Measurements from ENCODE around the gene BHLHE23. TPM values are rescaled to one million over a fixed set of nuclear protein-coding genes. Genes with fewer than 3 reads are reported as not detected.

Gene BHLHE23
- polyA plus RNA-seq, 1 of the 3 experiments (the other 2 are of a cell fraction) = not detected

GRCh38 chr20:63048516-63049190 lies 41.9 kb upstream of the BHLHE23 start:
- 42% methylated on average over 7 of the region's 12 CpGs for WGBS (ENCODE audit: low lambda C conversion rate)
- Histone ChIP-seq H3K9ac (no peak overlapping the region), H4K20me1 (ENCODE audit: insufficient read depth) (no peaks in the 10 kb centered on the region), H3K4me1 (ENCODE audit: control insufficient read depth in 1 of 2, insufficient read depth in 2 of 2, low read depth in 1 of 2, low read length in 1 of 2) (peaks cover 0 to 3% of the 10 kb centered on the region in 2 experiments; a peak in 1 of 4 replicates), H3K4me3 (ENCODE audit: low read depth in 2 of 2, low read length in 1 of 2) (no peak overlapping the region), H3K36me3 (replicated peaks in 1 of 2; ENCODE audit: control insufficient read depth in 1 of 2, insufficient read depth in 2 of 2, low read length in 1 of 2) (no peaks in the 10 kb centered on the region), H2AFZ (ENCODE audit: low read depth) (no peak overlapping the region), H3K4me2 (no peak overlapping the region), H3K9me3 (no peaks in the 10 kb centered on the region), H3K9me2 (no peaks in the 10 kb centered on the region), H3K27me3 (ENCODE audit: insufficient read depth) (peaks cover 44% of the 10 kb centered on the region), H3F3A (replicated peaks; ENCODE audit: insufficient read depth) (no peaks in the 10 kb centered on the region), H3K79me2 (ENCODE audit: insufficient read depth) (no peaks in the 10 kb centered on the region), H3K27ac (ENCODE audit: low read depth in 2 of 2, low read length in 1 of 2) (no peak overlapping the region)
- POLR2A ChIA-PET = no interaction called here
- CTCF ChIA-PET = interaction anchor here (5.1 kb wide), 1 partner anchor 7 kb away, joined by 22 read pairs; no protein-coding TSS in a partner anchor
- no peak for DNase-seq
- TF ChIP-seq IRF3 (IDR thresholded peaks at IDR 0.05; ENCODE audit: low read depth, low read length) = no peak
- TF ChIP-seq MEF2A (IDR thresholded peaks at IDR 0.05; ENCODE audit: borderline replicate concordance, low read depth) = no peak
- TF ChIP-seq SIN3A (IDR thresholded peaks at IDR 0.05; ENCODE audit: borderline replicate concordance, low read depth, low read length) = no peak
- no peak for TF ChIP-seq SMC3 (IDR thresholded peaks at IDR 0.05; ENCODE audit: low read depth, low read length)
- TF ChIP-seq FOXM1 (IDR thresholded peaks at IDR 0.05; ENCODE audit: low read depth) = no peak

- Histone ChIP-seq H3K4me1 (ENCODE audit: control insufficient read depth in 1 of 2, insufficient read depth in 2 of 2, low read depth in 1 of 2, low read length in 1 of 2) (peaks cover 0 to 3% of the 10 kb centered on the region in 2 experiments; a peak in 1 of 4 replicates), H3K9me3 (no peaks in the 10 kb centered on the region), H3K4me2 (no peak overlapping the region), H3K9me2 (no peaks in the 10 kb centered on the region), H3K4me3 (ENCODE audit: low read depth in 2 of 2, low read length in 1 of 2) (no peak overlapping the region), H3K36me3 (replicated peaks in 1 of 2; ENCODE audit: control insufficient read depth in 1 of 2, insufficient read depth in 2 of 2, low read length in 1 of 2) (no peaks in the 10 kb centered on the region), H4K20me1 (ENCODE audit: insufficient read depth) (no peaks in the 10 kb centered on the region), H3K27ac (ENCODE audit: low read depth in 2 of 2, low read length in 1 of 2) (no peak overlapping the region), H3K9ac (no peak overlapping the region), H2AFZ (ENCODE audit: low read depth) (no peak overlapping the region), H3F3A (replicated peaks; ENCODE audit: insufficient read depth) (no peaks in the 10 kb centered on the region), H3K79me2 (ENCODE audit: insufficient read depth) (no peaks in the 10 kb centered on the region), H3K27me3 (ENCODE audit: insufficient read depth) (peaks cover 51% of the 10 kb centered on the region)
- WGBS (ENCODE audit: low lambda C conversion rate) = 68% methylated on average over 8 of the region's 10 CpGs
- TF ChIP-seq EP300 (IDR thresholded peaks at IDR 0.05; ENCODE audit: borderline replicate concordance in 1 of 2, low read depth in 1 of 2, low read length in 1 of 2) (no peak), MXI1 (IDR thresholded peaks at IDR 0.05; ENCODE audit: low read depth, low read length) (no peak), MEF2A (IDR thresholded peaks at IDR 0.05; ENCODE audit: borderline replicate concordance, low read depth) (no peak), CHD2 (IDR thresholded peaks at IDR 0.05; ENCODE audit: low read length, partially characterized antibody) (no peak), YY1 (IDR thresholded peaks at IDR 0.05; ENCODE audit: low read depth) (no peak), TAF1 (IDR thresholded peaks at IDR 0.05; ENCODE audit: borderline replicate concordance, low read depth, low read length) (no peak), RCOR1 (IDR thresholded peaks at IDR 0.05; ENCODE audit: low read length) (no peak), RFX5 (IDR thresholded peaks at IDR 0.05; ENCODE audit: low read length) (no peak)
- TF ChIP-seq, protein P1, sequence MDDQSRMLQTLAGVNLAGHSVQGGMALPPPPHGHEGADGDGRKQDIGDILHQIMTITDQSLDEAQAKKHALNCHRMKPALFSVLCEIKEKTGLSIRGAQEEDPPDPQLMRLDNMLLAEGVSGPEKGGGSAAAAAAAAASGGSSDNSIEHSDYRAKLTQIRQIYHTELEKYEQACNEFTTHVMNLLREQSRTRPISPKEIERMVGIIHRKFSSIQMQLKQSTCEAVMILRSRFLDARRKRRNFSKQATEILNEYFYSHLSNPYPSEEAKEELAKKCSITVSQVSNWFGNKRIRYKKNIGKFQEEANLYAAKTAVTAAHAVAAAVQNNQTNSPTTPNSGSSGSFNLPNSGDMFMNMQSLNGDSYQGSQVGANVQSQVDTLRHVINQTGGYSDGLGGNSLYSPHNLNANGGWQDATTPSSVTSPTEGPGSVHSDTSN (IDR thresholded peaks at IDR 0.05) = no peak
- TF ChIP-seq, protein P2, sequence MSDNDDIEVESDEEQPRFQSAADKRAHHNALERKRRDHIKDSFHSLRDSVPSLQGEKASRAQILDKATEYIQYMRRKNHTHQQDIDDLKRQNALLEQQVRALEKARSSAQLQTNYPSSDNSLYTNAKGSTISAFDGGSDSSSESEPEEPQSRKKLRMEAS (IDR thresholded peaks at IDR 0.05; ENCODE audit: low read depth) = no peak
- no peak for DNase-seq
- ChIA-PET CTCF (interaction anchor here (1.0 to 5.1 kb wide), 2 partner anchors 7 to 39 kb away, joined by 5 to 22 read pairs; no protein-coding TSS in a partner anchor), POLR2A (interaction anchor here (0.7 kb wide), 1 partner anchor 221 kb away, joined by 4 read pairs; no protein-coding TSS in a partner anchor)
Measured at GRCh38 chr20:63047946-63048345, 41.2 kb upstream of the BHLHE23 start.

Data from SK-N-SH (cell line).